Tibial nerve (tissue), 4 donors: ENCODE data around the gene ULBP3. TPM values are rescaled to one million over a fixed set of nuclear protein-coding genes. Genes with fewer than 3 reads are reported as not detected.
A peak's percentile ranks its signal among the peaks of the same experiment; 100 is the strongest.
"Not testable (repeated sequence)": the region's sequence is repeated elsewhere in the genome, so short reads cannot be mapped to it uniquely, and the experiment has no call there.

ENCODE experiments used
- DNase-seq, 2 donors: peaks; one replicate each; pipeline ENCODE4 v3.0.0-alpha.2; 2019; ENCODE audit warnings: low spot score in 2 of 2
- H3K27ac ChIP-seq, 4 donors: fragments of 200-600 bp; sonication (generic) in 3 of 4; one replicate each; pipeline ENCODE4 v1.5.1; 2017 to 2019; ENCODE audit warnings: mild to moderate bottlenecking in 1 of 4
- H3K27me3 ChIP-seq, 2 donors: fragments of 200-600 bp; sonication (generic) in 1 of 2; one replicate each; pipeline versions ENCODE4 v1.5.1 to v1.6.0; 2017 to 2019
- H3K36me3 ChIP-seq, 3 donors: fragments of 200-600 bp; sonication (generic); one replicate each; pipeline ENCODE4 v1.5.1; 2018 to 2019
- H3K4me1 ChIP-seq, 4 donors: fragments of 200-600 bp; sonication (generic) in 3 of 4; one replicate each; pipeline ENCODE4 v1.5.1; 2017 to 2019
- H3K4me3 ChIP-seq, 4 donors: fragments of 200-600 bp; sonication (generic) in 3 of 4; one replicate each; pipeline ENCODE4 v1.5.1; 2017 to 2019; ENCODE audit warnings: mild to moderate bottlenecking in 1 of 4, moderate library complexity in 1 of 4
- H3K9me3 ChIP-seq, 4 donors: fragments of 200-600 bp; sonication (generic) in 3 of 4; one replicate each; pipeline ENCODE4 v1.5.1; 2017 to 2019
- CTCF ChIP-seq, 5 experiments: fragments of 200-600 bp in 3 of 5; fragments of 450-650 bp in 2 of 5; sonication (generic) in 3 of 5; IDR thresholded peaks; one replicate each; pipeline ENCODE4 v1.5.1; 2016 to 2019; ENCODE audit warnings: antibody characterized with exemption in 5 of 5, mild to moderate bottlenecking in 3 of 5, moderate library complexity in 2 of 5
- EP300 ChIP-seq, 2 donors: sonication (generic); formaldehyde crosslinking; IDR thresholded peaks; one replicate each; pipeline ENCODE4 v1.6.1; 2017; ENCODE audit warnings: antibody characterized with exemption in 2 of 2, mild to moderate bottlenecking in 1 of 2
- POLR2A ChIP-seq, 2 donors: fragments of 450-650 bp; IDR thresholded peaks; one replicate each; pipeline ENCODE4 v1.6.1; 2017; ENCODE audit warnings: antibody characterized with exemption in 2 of 2, mild to moderate bottlenecking in 2 of 2, moderate library complexity in 2 of 2
- WGBS, 2 donors: methylation state at CpG; one replicate each; pipeline ENCODE4 v1.1.5; 2018; 5-methylcytosine and 5-hydroxymethylcytosine counted together
- total RNA-seq, 4 donors: library from RNA; depleted of rRNA; stranded (reverse); fragments of >200 nt; gene quantifications; one replicate each; pipeline ENCODE4 v1.1.0, GENCODE V29; 2016

ULBP3 gene
- total RNA-seq, 4 donors from 2014 or later = 3.1 to 5.4 TPM; not detected in 2

- H3K27me3 ChIP-seq = peaks cover 2 to 78% of the 10 kb centered on the region in 2 donors
- TF ChIP-seq CTCF (IDR thresholded peaks at IDR 0.05) (peak; percentile 57 to 84 (median 69)), EP300 (IDR thresholded peaks at IDR 0.05) (no peak), POLR2A (IDR thresholded peaks at IDR 0.05) (no peak)
- 29 to 31% methylated on average over 6 of the region's 6 CpGs for WGBS, 2 donors
Observed at GRCh38 chr6:150016324-150017185, 52.4 kb downstream of the ULBP3 start.

GRCh38 chr6:150015281-150016001 lies 53.5 kb downstream of the ULBP3 start:
- DNase-seq, H3K9me3 ChIP-seq, H3K27ac ChIP-seq, H3K36me3 ChIP-seq, H3K4me3 ChIP-seq: not testable (repeated sequence)
- H3K27me3 ChIP-seq = peaks cover 2 to 86% of the 10 kb centered on the region in 2 donors
- whole genome bisulfite sequencing, 2 donors = 11 to 14% methylated on average over 15 of the region's 15 CpGs
- peaks cover 0 to 17% (median 0%) of the 10 kb centered on the region in 4 donors for H3K4me1 ChIP-seq

More at GRCh38 chr6:150016324-150017185, 52.4 kb downstream of the ULBP3 start:
- H3K36me3 ChIP-seq = no peaks in the 10 kb centered on the region
- H3K4me1 ChIP-seq = peaks cover 0 to 17% (median 0%) of the 10 kb centered on the region in 4 donors
- H3K27ac ChIP-seq = no peak overlapping the region
- no peaks in the 10 kb centered on the region for H3K9me3 ChIP-seq
- DNase-seq = peak in 1 of 2 donors; percentile 75
- H3K4me3 ChIP-seq = no peak overlapping the region

DNA sequence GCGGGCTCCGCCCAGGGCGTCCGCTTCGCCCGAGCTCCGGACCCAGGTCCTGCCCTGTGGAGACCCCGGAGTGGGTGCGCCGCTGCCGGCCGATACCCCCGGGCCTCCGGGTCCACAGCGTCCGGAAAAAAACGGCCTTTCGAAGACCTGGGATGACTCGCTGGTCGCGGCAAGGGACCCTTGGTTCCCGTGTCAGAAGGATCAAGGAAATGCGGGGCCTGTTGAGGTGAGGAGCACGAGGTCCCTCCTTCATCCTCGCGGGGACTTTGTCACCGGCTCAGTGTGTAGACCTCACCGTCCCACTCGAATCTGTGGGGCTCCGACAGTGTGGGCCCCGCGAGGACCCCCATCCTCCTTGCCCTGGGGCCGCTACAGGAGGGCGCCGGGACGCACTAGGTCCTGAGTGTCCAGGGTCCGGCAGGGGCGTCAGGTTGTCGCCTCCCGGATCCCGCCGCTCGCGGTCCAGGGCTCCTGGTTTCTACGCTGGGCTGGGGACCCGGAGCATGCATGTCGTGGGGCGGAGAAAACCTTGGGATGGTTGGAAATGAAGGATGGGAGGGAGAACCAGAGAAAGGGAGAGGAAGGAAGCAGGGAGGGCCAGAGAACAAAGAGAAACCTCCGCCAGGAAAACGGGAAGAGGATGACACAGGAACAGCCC lies 54.2 kb downstream of the ULBP3 start:
- not testable (repeated sequence) for DNase-seq, H3K9me3 ChIP-seq, H3K4me3 ChIP-seq, H3K36me3 ChIP-seq, H3K27ac ChIP-seq
- H3K4me1 ChIP-seq = peaks cover 0 to 17% (median 0%) of the 10 kb centered on the region in 4 donors
- peaks cover 2 to 93% of the 10 kb centered on the region in 2 donors for H3K27me3 ChIP-seq
- WGBS, 2 donors = 0 to 4% methylated on average over 2 to 19 of the region's 50 CpGs

GRCh38 chr6:150013785-150014622 lies 54.9 kb downstream of the ULBP3 start:
- not testable (repeated sequence) for H3K36me3 ChIP-seq, H3K9me3 ChIP-seq, H3K4me3 ChIP-seq, DNase-seq, H3K27ac ChIP-seq
- peaks cover 2 to 95% of the 10 kb centered on the region in 2 donors for H3K27me3 ChIP-seq
- H3K4me1 ChIP-seq = peaks cover 0 to 17% (median 0%) of the 10 kb centered on the region in 4 donors
- WGBS, 2 donors = 16 to 30% methylated on average over 7 to 8 of the region's 24 CpGs

DNA sequence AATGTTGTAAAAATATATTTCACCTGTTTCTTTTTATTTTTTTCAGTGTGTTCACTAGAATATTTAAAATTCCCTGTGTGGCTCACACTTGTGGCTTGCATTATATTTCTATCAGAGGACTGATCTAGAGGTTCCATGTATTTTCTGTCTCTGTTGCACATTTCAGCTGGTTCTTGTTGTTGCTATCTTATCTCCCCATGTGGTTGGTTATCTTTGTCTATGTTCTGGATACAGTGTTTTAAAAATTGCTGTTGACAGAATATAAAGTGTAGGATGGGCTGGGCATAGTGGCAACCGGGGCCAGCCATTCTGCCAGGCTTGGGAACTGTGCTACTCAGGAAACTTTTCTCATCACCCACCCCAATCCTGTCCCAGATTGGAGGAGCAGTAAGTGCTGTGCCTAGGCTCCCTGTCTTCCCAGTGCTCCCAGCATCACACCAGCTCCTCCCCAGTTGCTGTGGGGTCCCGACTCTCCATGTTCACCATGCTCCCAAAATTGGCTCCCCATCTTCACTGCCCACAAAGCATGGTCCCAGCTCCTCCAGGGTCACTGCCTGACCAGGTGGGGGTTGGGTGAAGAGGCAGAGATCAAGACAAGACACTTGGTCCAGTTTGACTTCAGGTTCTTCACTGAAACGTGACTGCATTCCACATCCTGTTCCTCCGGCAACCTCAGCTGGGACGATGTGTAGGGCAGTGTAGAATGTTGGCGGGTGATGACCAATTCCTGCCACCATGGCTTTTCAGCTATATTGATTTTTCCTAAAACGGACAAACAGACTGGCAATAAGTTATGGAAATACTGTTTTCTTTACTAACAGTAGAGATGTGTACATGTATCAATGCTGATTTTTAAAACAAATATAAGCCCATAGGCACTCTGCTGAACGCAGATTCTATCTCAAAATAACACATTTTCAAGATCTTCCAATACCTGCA lies 55.8 kb downstream of the ULBP3 start:
- H3K4me1 ChIP-seq = peaks cover 0 to 17% (median 0%) of the 10 kb centered on the region in 4 donors
- peaks cover 2 to 95% of the 10 kb centered on the region in 2 donors for H3K27me3 ChIP-seq
- WGBS, 2 donors = 35 to 45% methylated on average over 8 of the region's 8 CpGs
- not testable (repeated sequence) for DNase-seq, H3K9me3 ChIP-seq, H3K27ac ChIP-seq, H3K36me3 ChIP-seq, H3K4me3 ChIP-seq

Other genes with a start within 250 kb of the ULBP3 start
- gene LRP11, start 204.8 kb downstream of the ULBP3 start, total RNA-seq = 10 to 100 TPM; 14.1 to 41.8 (median 31.7) TPM
- 1 to 10 TPM in 1 of 4 donors, under 1 TPM in 2, not detected in 1; 0.30 to 1.6 (median 0.44) TPM for gene RAET1E, start 171.0 kb downstream of the ULBP3 start, total RNA-seq
- 1 to 10 TPM in 1 of 4 donors, not detected in 3; 1.5 TPM for gene RAET1G, start 146.0 kb downstream of the ULBP3 start, total RNA-seq
- under 1 TPM in 1 of 4 donors, not detected in 3; 0.22 TPM for gene ULBP2, start 127.1 kb downstream of the ULBP3 start, total RNA-seq
- gene ULBP1, start 105.2 kb downstream of the ULBP3 start, total RNA-seq = under 1 TPM in 1 of 4 donors, not detected in 3; 0.21 TPM
- not detected for gene RAET1L, start 43.6 kb downstream of the ULBP3 start, total RNA-seq
- under 1 TPM in 1 of 4 donors, not detected in 3; 0.42 TPM for gene PPP1R14C, start 73.9 kb upstream of the ULBP3 start, total RNA-seq